CD14-positive monocyte (primary cell): ENCODE data around the gene LRRC72. TPM values are rescaled to one million over a fixed set of nuclear protein-coding genes. Genes with fewer than 3 reads are reported as not detected.

Experiments
- DNase-seq, 3 donors: peaks; one replicate each; pipeline ENCODE4 v3.0.0-alpha.2; 2011 to 2022
- H2AFZ ChIP-seq: 2 replicates; pipeline ENCODE4 v1.6.0; 2012; ENCODE audit warnings: mild to moderate bottlenecking, low read depth, low read length, inconsistent platforms; ENCODE audit not compliant: insufficient read depth, poor library complexity, severe bottlenecking
- H3K27ac ChIP-seq, 2 donors: 1 replicate in 1 of 2; 2 replicates in 1 of 2; pipeline ENCODE4 v1.5.1; 2012 to 2013; ENCODE audit warnings: low read length in 2 of 2, control low read depth in 1 of 2, inconsistent platforms in 1 of 2, low read depth in 1 of 2, mild to moderate bottlenecking in 1 of 2
- H3K27me3 ChIP-seq, 2 donors: one replicate each; pipeline versions ENCODE4 v1.6.0 to v1.6.1; 2011 to 2013; ENCODE audit warnings: low read length in 2 of 2; ENCODE audit not compliant: control insufficient read depth in 2 of 2, insufficient read depth in 2 of 2
- H3K36me3 ChIP-seq, 2 donors: replicated peaks in 1 of 2; 1 replicate in 1 of 2; 2 replicates in 1 of 2; pipeline versions ENCODE4 v1.5.1 to v1.6.1; 2012 to 2013; ENCODE audit warnings: low read length in 2 of 2, control low read depth in 1 of 2, inconsistent platforms in 1 of 2, mild to moderate bottlenecking in 1 of 2; ENCODE audit not compliant: insufficient read depth in 2 of 2, control insufficient read depth in 1 of 2
- H3K4me1 ChIP-seq, 2 donors: 1 replicate in 1 of 2; 2 replicates in 1 of 2; pipeline versions ENCODE4 v1.5.1 to v1.6.1; 2012 to 2013; ENCODE audit warnings: low read length in 2 of 2, control low read depth in 1 of 2, inconsistent platforms in 1 of 2, mild to moderate bottlenecking in 1 of 2, moderate library complexity in 1 of 2; ENCODE audit not compliant: insufficient read depth in 2 of 2, control insufficient read depth in 1 of 2
- H3K4me2 ChIP-seq: replicated peaks from 2 replicates; pipeline ENCODE3; 2012; ENCODE audit warnings: low read length, moderate library complexity, mild to moderate bottlenecking; ENCODE audit not compliant: poor library complexity, severe bottlenecking; ENCODE audit errors: extremely low read depth
- H3K4me3 ChIP-seq, 3 experiments: fragments of 200-600 bp in 1 of 3; sonication (generic) in 1 of 3; replicated peaks in 1 of 3; 1 replicate in 2 of 3; 2 replicates in 1 of 3; pipeline ENCODE4 v1.5.1; 2011 to 2013; ENCODE audit warnings: low read length in 3 of 3, mild to moderate bottlenecking in 3 of 3, control low read depth in 2 of 3, low read depth in 2 of 3, inconsistent platforms in 1 of 3, moderate library complexity in 1 of 3
- H3K79me2 ChIP-seq: 2 replicates; pipeline ENCODE4 v1.6.0; 2012; ENCODE audit warnings: mild to moderate bottlenecking, control low read depth, inconsistent platforms, low read length, moderate library complexity; ENCODE audit not compliant: insufficient read depth
- H3K9ac ChIP-seq: 2 replicates; pipeline ENCODE4 v1.6.0; 2017; ENCODE audit warnings: low read length, mild to moderate bottlenecking; ENCODE audit not compliant: insufficient read depth, poor library complexity, severe bottlenecking
- H3K9me3 ChIP-seq, 2 donors: replicated peaks in 1 of 2; 1 replicate in 1 of 2; 2 replicates in 1 of 2; pipeline versions ENCODE4 v1.5.1 to v1.6.1; 2012 to 2013; ENCODE audit warnings: low read length in 2 of 2, control low read depth in 1 of 2; ENCODE audit not compliant: control insufficient read depth in 1 of 2, insufficient read depth in 1 of 2
- H4K20me1 ChIP-seq: 2 replicates; pipeline ENCODE4 v1.6.0; 2012; ENCODE audit warnings: mild to moderate bottlenecking, low read length, control low read depth, moderate library complexity; ENCODE audit not compliant: insufficient read depth
- H3K27ac Mint-ChIP-seq, 7 donors: one replicate each; pipeline ENCODE4 v1.8.0; 2020; ENCODE audit warnings: mild to moderate bottlenecking in 7 of 7, mixed read lengths in 7 of 7, moderate library complexity in 6 of 7, inconsistent platforms in 2 of 7
- H3K27me3 Mint-ChIP-seq, 3 donors: one replicate each; pipeline ENCODE4 v1.8.0; 2021 to 2022; ENCODE audit warnings: low read depth in 3 of 3, mild to moderate bottlenecking in 3 of 3, mixed read lengths in 3 of 3, moderate library complexity in 3 of 3, inconsistent platforms in 1 of 3
- H3K36me3 Mint-ChIP-seq, 2 donors: one replicate each; pipeline ENCODE4 v1.8.0; 2020; ENCODE audit warnings: mixed read lengths in 2 of 2, inconsistent platforms in 1 of 2, mild to moderate bottlenecking in 1 of 2
- H3K4me1 Mint-ChIP-seq: one replicate; pipeline ENCODE4 v1.8.0; 2020; ENCODE audit warnings: mild to moderate bottlenecking, mixed read lengths
- H3K4me3 Mint-ChIP-seq, 2 donors: one replicate each; pipeline ENCODE4 v1.8.0; 2020; ENCODE audit warnings: mild to moderate bottlenecking in 2 of 2, mixed read lengths in 2 of 2, moderate library complexity in 1 of 2
- H3K9me3 Mint-ChIP-seq, 7 donors: one replicate each; pipeline ENCODE4 v1.8.0; 2020 to 2022; ENCODE audit warnings: mixed read lengths in 7 of 7, mild to moderate bottlenecking in 6 of 7, moderate library complexity in 6 of 7, inconsistent platforms in 2 of 7
- WGBS: methylation state at CpG from one replicate; pipeline ENCODE4 v1.1.5; 2013; ENCODE audit warnings: missing lambda C conversion rate; ENCODE audit not compliant: insufficient coverage; 5-methylcytosine and 5-hydroxymethylcytosine counted together
- intact Hi-C, 2 donors: fragments of 100-400 bp; cut with micrococcal nuclease; formaldehyde crosslinking; loops; one replicate each; pipeline versions ENCODE4 v1.15.0 to v1.15.1; 2023
- polyA plus RNA-seq, 3 donors: library from polyadenylated mRNA; depleted of rRNA in 1 of 3; unstranded in 2 of 3; stranded (reverse) in 1 of 3; fragments of 300-500 nt in 2 of 3; fragments of >200 nt in 1 of 3; fragmentation: Illumina TruSeq in 2 of 3; gene quantifications; 1 replicate in 2 of 3; 2 replicates in 1 of 3; pipeline ENCODE4 v1.2.3, GENCODE V29; 2012 to 2021
- TF ChIP-seq, protein P1 (sequence below): fragments of 200-600 bp; IDR thresholded peaks from one replicate; pipeline ENCODE4 v1.8.0; 2022; ENCODE audit warnings: antibody characterized with exemption, mild to moderate bottlenecking

The LRRC72 gene
- polyA plus RNA-seq, 3 donors: not detected

DNA sequence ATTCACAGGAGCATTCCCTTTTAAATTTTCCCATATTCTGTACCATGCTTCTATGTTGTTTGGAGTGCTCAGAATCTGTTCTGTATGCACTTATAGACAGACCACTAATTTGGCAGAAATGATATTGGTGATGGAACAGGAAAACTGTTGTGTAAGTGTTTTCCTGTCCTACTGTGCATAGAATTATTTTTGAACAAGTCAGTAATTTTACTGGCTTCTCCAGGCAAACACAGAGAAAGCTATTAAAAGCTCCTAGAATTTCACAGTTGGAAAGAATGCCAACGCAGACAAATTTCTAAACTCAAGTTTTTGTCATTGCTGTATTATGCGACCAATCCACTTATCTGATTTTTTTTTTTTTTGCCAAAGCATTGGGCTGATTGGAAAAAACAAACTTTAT lies 63.3 kb downstream of the LRRC72 start:
- DNase-seq: no peak
- Mint-ChIP-seq H3K9me3 (peaks cover 0 to 13% (median 3%) of the 10 kb centered on the region in 7 donors), H3K4me3 (no peak overlapping the region), H3K27ac (no peak overlapping the region), H3K4me1 (no peaks in the 10 kb centered on the region), H3K27me3 (peaks cover 0 to 3% (median 2%) of the 10 kb centered on the region in 3 donors), H3K36me3 (no peaks in the 10 kb centered on the region)
- Histone ChIP-seq H4K20me1 (no peaks in the 10 kb centered on the region), H3K4me2 (no peak overlapping the region), H3K4me3 (no peak overlapping the region), H3K9ac (no peak overlapping the region), H3K4me1 (no peaks in the 10 kb centered on the region), H3K79me2 (no peaks in the 10 kb centered on the region), H2AFZ (no peak overlapping the region), H3K27ac (no peak overlapping the region), H3K36me3 (no peaks in the 10 kb centered on the region), H3K27me3 (no peaks in the 10 kb centered on the region), H3K9me3 (peaks cover 0 to 12% of the 10 kb centered on the region in 2 donors)
- no CpG with 5 or more reads among the region's 2 CpGs for WGBS
- TF ChIP-seq, protein P1, sequence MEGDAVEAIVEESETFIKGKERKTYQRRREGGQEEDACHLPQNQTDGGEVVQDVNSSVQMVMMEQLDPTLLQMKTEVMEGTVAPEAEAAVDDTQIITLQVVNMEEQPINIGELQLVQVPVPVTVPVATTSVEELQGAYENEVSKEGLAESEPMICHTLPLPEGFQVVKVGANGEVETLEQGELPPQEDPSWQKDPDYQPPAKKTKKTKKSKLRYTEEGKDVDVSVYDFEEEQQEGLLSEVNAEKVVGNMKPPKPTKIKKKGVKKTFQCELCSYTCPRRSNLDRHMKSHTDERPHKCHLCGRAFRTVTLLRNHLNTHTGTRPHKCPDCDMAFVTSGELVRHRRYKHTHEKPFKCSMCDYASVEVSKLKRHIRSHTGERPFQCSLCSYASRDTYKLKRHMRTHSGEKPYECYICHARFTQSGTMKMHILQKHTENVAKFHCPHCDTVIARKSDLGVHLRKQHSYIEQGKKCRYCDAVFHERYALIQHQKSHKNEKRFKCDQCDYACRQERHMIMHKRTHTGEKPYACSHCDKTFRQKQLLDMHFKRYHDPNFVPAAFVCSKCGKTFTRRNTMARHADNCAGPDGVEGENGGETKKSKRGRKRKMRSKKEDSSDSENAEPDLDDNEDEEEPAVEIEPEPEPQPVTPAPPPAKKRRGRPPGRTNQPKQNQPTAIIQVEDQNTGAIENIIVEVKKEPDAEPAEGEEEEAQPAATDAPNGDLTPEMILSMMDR: no peak
- intact Hi-C loops: no loop called here

DNA sequence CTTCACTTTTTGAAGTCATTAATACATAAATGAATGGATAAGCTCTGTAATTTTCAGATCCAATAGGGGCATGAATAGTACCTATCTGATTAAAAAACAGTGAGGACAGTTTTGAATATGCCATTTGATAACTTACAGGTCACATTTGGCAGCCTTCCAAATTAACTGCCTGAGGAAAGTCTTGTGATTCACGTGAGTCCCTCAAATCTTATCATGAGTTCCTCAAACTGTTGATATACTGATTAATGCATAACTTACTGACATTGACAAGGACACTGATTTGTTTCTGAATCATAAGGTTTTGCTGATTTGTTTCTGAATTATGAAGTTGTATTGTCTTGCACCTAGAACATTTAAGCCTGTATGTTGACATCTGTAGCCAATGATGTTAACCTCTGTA lies 63.8 kb downstream of the LRRC72 start:
- intact Hi-C loops: no loop called here
- no peak overlapping the region for H3K9ac ChIP-seq
- H3K9me3 ChIP-seq: peaks cover 0 to 12% of the 10 kb centered on the region in 2 donors
- TF ChIP-seq, protein P1: no peak
- H3K27me3 ChIP-seq: no peaks in the 10 kb centered on the region
- no peaks in the 10 kb centered on the region for H3K79me2 ChIP-seq
- no peaks in the 10 kb centered on the region for H3K4me1 ChIP-seq
- no CpG with 5 or more reads among the region's 1 CpG for WGBS
- H3K27me3 Mint-ChIP-seq: peaks cover 0 to 3% (median 0%) of the 10 kb centered on the region in 3 donors
- no peaks in the 10 kb centered on the region for H3K36me3 ChIP-seq
- H3K36me3 Mint-ChIP-seq: no peaks in the 10 kb centered on the region
- H3K4me1 Mint-ChIP-seq: no peaks in the 10 kb centered on the region
- no peak overlapping the region for H3K4me3 ChIP-seq
- no peak overlapping the region for H2AFZ ChIP-seq
- H3K4me2 ChIP-seq: no peak overlapping the region
- no peak overlapping the region for H3K4me3 Mint-ChIP-seq
- H3K27ac Mint-ChIP-seq: no peak overlapping the region
- no peak for DNase-seq
- peaks cover 0 to 10% (median 0%) of the 10 kb centered on the region in 7 donors for H3K9me3 Mint-ChIP-seq
- H3K27ac ChIP-seq: no peak overlapping the region
- no peaks in the 10 kb centered on the region for H4K20me1 ChIP-seq
